ENCODE results near the gene TAS2R38. TPM values are rescaled to one million over a fixed set of nuclear protein-coding genes. Genes with fewer than 3 reads are reported as not detected.

TAS2R38 gene
- total and polyA plus RNA-seq, 7 donors: not detected

GRCh38 chr7:141941075-141941474 is 32.5 kb downstream of the TAS2R38 start:
- Histone ChIP-seq H3K4me1 (no peaks in the 10 kb centered on the region), H3K9me3 (peaks cover 0 to 6% (median 0%) of the 10 kb centered on the region in 4 donors), H3K27me3 (no peaks in the 10 kb centered on the region), H3K36me3 (no peaks in the 10 kb centered on the region), H3K4me3 (no peak overlapping the region), H3K27ac (no peak overlapping the region)
- WGBS, 2 donors: 88 to 92% methylated on average over 3 of the region's 3 CpGs
- intact Hi-C loops (cut with DNase I): no loop called here
- no peak for DNase-seq
- TF ChIP-seq CTCF (IDR thresholded peaks at IDR 0.05) (no peak), POLR2AphosphoS5 (IDR thresholded peaks at IDR 0.05) (no peak), EP300 (IDR thresholded peaks at IDR 0.05) (no peak), POLR2A (IDR thresholded peaks at IDR 0.05) (no peak)

- Histone ChIP-seq H3K36me3 (no peaks in the 10 kb centered on the region), H3K9me3 (no peaks in the 10 kb centered on the region), H3K4me3 (no peak overlapping the region), H3K27ac (no peak overlapping the region), H3K4me1 (no peaks in the 10 kb centered on the region), H3K27me3 (no peaks in the 10 kb centered on the region)
- TF ChIP-seq CTCF (IDR thresholded peaks at IDR 0.05): no peak
- no peak for TF ChIP-seq POLR2A (IDR thresholded peaks at IDR 0.05)
- no peak for TF ChIP-seq EP300 (IDR thresholded peaks at IDR 0.05)
- 81 to 89% methylated on average over 5 of the region's 5 CpGs for WGBS, 2 donors
- intact Hi-C loops (cut with DNase I): no loop called here
- no peak for DNase-seq
Observed at GRCh38 chr7:141930211-141930610, 43.4 kb downstream of the TAS2R38 start.

- H3K4me1 ChIP-seq: no peaks in the 10 kb centered on the region
- intact Hi-C loops (cut with DNase I): no loop called here
- no peaks in the 10 kb centered on the region for H3K9me3 ChIP-seq
- no peaks in the 10 kb centered on the region for H3K27me3 ChIP-seq
- 86% methylated on average over 3 of the region's 3 CpGs for whole genome bisulfite sequencing, 2 donors
- no peak for DNase-seq
- H3K4me3 ChIP-seq: no peak overlapping the region
- TF ChIP-seq CTCF (IDR thresholded peaks at IDR 0.05) (no peak), POLR2AphosphoS5 (IDR thresholded peaks at IDR 0.05) (no peak), EP300 (IDR thresholded peaks at IDR 0.05) (no peak)
- H3K36me3 ChIP-seq: no peaks in the 10 kb centered on the region
- H3K27ac ChIP-seq: no peak overlapping the region
Observed at GRCh38 chr7:141928845-141929195, 44.8 kb downstream of the TAS2R38 start.

GRCh38 chr7:141928146-141928844 is 45.3 kb downstream of the TAS2R38 start:
- Histone ChIP-seq H3K27ac (no peak overlapping the region), H3K9me3 (no peaks in the 10 kb centered on the region), H3K4me3 (no peak overlapping the region), H3K4me1 (no peaks in the 10 kb centered on the region), H3K36me3 (no peaks in the 10 kb centered on the region), H3K27me3 (no peaks in the 10 kb centered on the region)
- WGBS, 2 donors: 64 to 78% methylated on average over 2 of the region's 2 CpGs
- no peak for DNase-seq
- intact Hi-C loops (cut with DNase I): no loop called here
- TF ChIP-seq CTCF (IDR thresholded peaks at IDR 0.05): no peak
- TF ChIP-seq EP300 (IDR thresholded peaks at IDR 0.05): no peak
- TF ChIP-seq POLR2A (IDR thresholded peaks at IDR 0.05): no peak
- no peak for TF ChIP-seq POLR2AphosphoS5 (IDR thresholded peaks at IDR 0.05)

Other genes with a start within 250 kb of the TAS2R38 start
- gene SSBP1, start 235.4 kb downstream of the TAS2R38 start, total RNA-seq: 100 to 1,000 TPM in 3 of 4 donors, 10 to 100 TPM in 1; 77.0 to 137 (median 121) TPM
- 100 to 1,000 TPM; 174 to 205 (median 190) TPM for gene SSBP1, start 235.4 kb downstream of the TAS2R38 start, polyA plus RNA-seq
- 1 to 10 TPM in 2 of 4 donors, under 1 TPM in 2; 0.66 to 3.8 (median 1.3) TPM for gene TAS2R3, start 209.7 kb downstream of the TAS2R38 start, total RNA-seq
- gene TAS2R3, start 209.7 kb downstream of the TAS2R38 start, polyA plus RNA-seq: under 1 TPM in 1 of 3 donors, not detected in 2; 0.71 TPM
- 1 to 10 TPM; 1.1 to 1.5 (median 1.4) TPM for gene TAS2R4, start 197.1 kb downstream of the TAS2R38 start, total RNA-seq
- under 1 TPM in 1 of 3 donors, not detected in 2; 0.48 TPM for gene TAS2R4, start 197.1 kb downstream of the TAS2R38 start, polyA plus RNA-seq
- gene TAS2R5, start 183.6 kb downstream of the TAS2R38 start, total RNA-seq: 1 to 10 TPM in 3 of 4 donors, under 1 TPM in 1; 0.99 to 3.7 (median 2.1) TPM
- 1 to 10 TPM in 1 of 3 donors, not detected in 2; 1.3 TPM for gene TAS2R5, start 183.6 kb downstream of the TAS2R38 start, polyA plus RNA-seq
- not detected for gene PRSS37, start 132.3 kb downstream of the TAS2R38 start, total RNA-seq
- not detected for gene PRSS37, start 132.3 kb downstream of the TAS2R38 start, polyA plus RNA-seq
- gene OR9A4, start 57.4 kb downstream of the TAS2R38 start, total RNA-seq: not detected
- gene OR9A4, start 57.4 kb downstream of the TAS2R38 start, polyA plus RNA-seq: not detected
- under 1 TPM in 2 of 4 donors, not detected in 2; 0.33 to 0.83 TPM for gene CLEC5A, start 26.8 kb downstream of the TAS2R38 start, total RNA-seq
- 1 to 10 TPM in 1 of 3 donors, under 1 TPM in 2; 0.03 to 1.8 (median 0.60) TPM for gene CLEC5A, start 26.8 kb downstream of the TAS2R38 start, polyA plus RNA-seq
- under 1 TPM in 3 of 4 donors, not detected in 1; 0.28 to 0.68 (median 0.36) TPM for gene MGAM, start 22.1 kb upstream of the TAS2R38 start, total RNA-seq
- under 1 TPM; 0.35 to 0.60 (median 0.46) TPM for gene MGAM, start 22.1 kb upstream of the TAS2R38 start, polyA plus RNA-seq
- gene MGAM2, start 137.9 kb upstream of the TAS2R38 start, total RNA-seq: under 1 TPM in 2 of 4 donors, not detected in 2; 0.28 to 0.71 TPM
- 1 to 10 TPM in 2 of 3 donors, under 1 TPM in 1; 0.69 to 2.1 (median 1.2) TPM for gene MGAM2, start 137.9 kb upstream of the TAS2R38 start, polyA plus RNA-seq